Panc1 (cell line): ENCODE results near the gene CYTL1. TPM values are rescaled to one million over a fixed set of nuclear protein-coding genes. Genes with fewer than 3 reads are reported as not detected.

Source experiments
- ATAC-seq: fragments of 200-7000 bp; cut with Tn5 transposase; 2 replicates; pipeline ENCODE4 v1.9.1; 2020; ENCODE audit warnings: mild to moderate bottlenecking, moderate library complexity
- BruUV-seq: library from RNA; stranded (reverse); fragments of 400-500 nt; replicated peaks from 2 replicates; lab custom pipeline; 2021; lab: Mats Ljungman, UMichigan
- CTCF ChIA-PET: fragments of 300-600 bp; sonication (Branson Sonifier 250); formaldehyde crosslinking; loops from one replicate; lab custom pipeline; 2022; ENCODE audit warnings: antibody characterized with exemption; lab: Charles Lee
- POLR2A ChIA-PET: fragments of 300-600 bp; sonication (Branson Sonifier 250); formaldehyde crosslinking; loops from one replicate; lab custom pipeline; 2022; ENCODE audit warnings: antibody characterized with exemption; lab: Charles Lee
- DNase-seq: peaks from one replicate; pipeline ENCODE4 v3.0.0-alpha.2; 2010; ENCODE audit warnings: low read depth, low spot score
- H3K27ac ChIP-seq: 2 replicates; pipeline ENCODE4 v1.5.1; 2011; ENCODE audit warnings: mild to moderate bottlenecking, low read length, inconsistent platforms
- H3K27me3 ChIP-seq: fragments of 200-500 bp; sonication (Bioruptor generic); 2 replicates; pipeline ENCODE4 v1.6.0; 2014; ENCODE audit warnings: low read length, inconsistent platforms; ENCODE audit not compliant: control insufficient read depth, insufficient read depth
- H3K36me3 ChIP-seq: fragments of 200-500 bp; sonication (Bioruptor generic); 2 replicates; pipeline ENCODE4 v1.5.1; 2014; ENCODE audit warnings: inconsistent platforms, mild to moderate bottlenecking, low read length, moderate library complexity; ENCODE audit not compliant: control insufficient read depth, insufficient read depth
- H3K4me1 ChIP-seq: 2 replicates; pipeline ENCODE4 v1.5.1; 2011; ENCODE audit warnings: inconsistent platforms, mild to moderate bottlenecking, low read length, moderate library complexity; ENCODE audit not compliant: control insufficient read depth, insufficient read depth
- H3K4me3 ChIP-seq, 2 experiments: 2 replicates each; pipeline ENCODE4 v1.5.1; 2011 to 2012; ENCODE audit warnings: low read depth in 2 of 2, low read length in 2 of 2, mild to moderate bottlenecking in 2 of 2, inconsistent platforms in 1 of 2, moderate library complexity in 1 of 2
- H3K9me3 ChIP-seq: fragments of 200-500 bp; sonication (Bioruptor generic); 2 replicates; pipeline ENCODE4 v1.5.1; 2014; ENCODE audit warnings: low read depth, mild to moderate bottlenecking, inconsistent platforms, low read length, moderate library complexity; ENCODE audit not compliant: control insufficient read depth, insufficient read depth
- CTCF ChIP-seq: fragments of 450-650 bp; IDR thresholded peaks from 2 replicates; pipeline ENCODE4 v1.5.1; 2017; ENCODE audit warnings: mild to moderate bottlenecking
- POLR2AphosphoS5 ChIP-seq: IDR thresholded peaks from 2 replicates; pipeline ENCODE4 v1.6.1; 2012; ENCODE audit warnings: mild to moderate bottlenecking, low read depth, low read length, moderate library complexity
- SIN3A ChIP-seq: IDR thresholded peaks from 2 replicates; pipeline ENCODE4 v1.6.1; 2012; ENCODE audit warnings: low read depth, mild to moderate bottlenecking, low read length, moderate library complexity, borderline replicate concordance; ENCODE audit not compliant: insufficient read depth
- TCF7L2 ChIP-seq: IDR thresholded peaks from 2 replicates; pipeline ENCODE4 v1.6.1; 2011; ENCODE audit warnings: mild to moderate bottlenecking, low read depth, low read length, inconsistent platforms
- in situ Hi-C: cut with HindIII; loops from 2 replicates; pipeline ENCODE4 v1.10.0; 2016; ENCODE audit warnings: low sequenced_read_pairs, low pct_unique_long_range_greater_than_20kb
- intact Hi-C: fragments of 100-400 bp; cut with micrococcal nuclease; formaldehyde crosslinking; loops from one replicate; pipeline ENCODE4 v1.10.0; 2022; ENCODE audit not compliant: unreplicated experiment
- total RNA-seq: library from RNA; stranded (reverse); gene quantifications from one replicate; pipeline ENCODE4 v1.2.1, GENCODE V29; 2021; ENCODE audit not compliant: unreplicated experiment
- TF ChIP-seq, protein P1 (sequence below), 2 experiments: IDR thresholded peaks; 2 replicates each; pipeline ENCODE4 v1.6.1; 2011 to 2012; ENCODE audit warnings: low read depth in 2 of 2, control low read depth in 1 of 2, low read length in 1 of 2, mild to moderate bottlenecking in 1 of 2, moderate library complexity in 1 of 2; ENCODE audit not compliant: insufficient read depth in 1 of 2

The CYTL1 gene
- total RNA-seq, 1 experiment from 2014 or later, result not detected

DNA sequence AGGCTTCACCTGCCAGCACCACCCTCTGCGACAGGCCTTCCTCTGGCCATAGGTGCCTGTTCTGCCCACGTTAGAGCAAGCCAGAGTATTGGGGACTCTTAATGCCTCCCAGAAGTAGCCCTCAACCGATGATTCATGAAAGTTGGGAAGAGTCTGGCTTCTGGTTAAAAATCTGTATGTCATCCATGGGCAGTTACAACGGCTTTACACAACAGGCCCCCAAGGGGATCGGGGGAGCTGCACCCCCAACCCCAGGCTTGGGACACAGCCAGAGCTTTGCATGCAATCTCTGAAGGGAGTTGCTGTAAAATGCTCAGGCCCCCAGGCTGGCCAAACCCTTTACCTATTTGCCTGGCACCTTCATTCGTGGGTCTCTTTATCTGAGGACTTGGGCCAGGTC, 5.4 kb upstream of the CYTL1 start:
- in situ Hi-C loops, result no loop called here
- H3K4me3 ChIP-seq, result no peak overlapping the region
- DNase-seq, result no peak
- ChIA-PET POLR2A (no interaction called here), CTCF (no interaction called here)
- intact Hi-C loops, result no loop called here
- no peaks in the 10 kb centered on the region for H3K36me3 ChIP-seq
- TF ChIP-seq TCF7L2 (no peak), POLR2AphosphoS5 (no peak), CTCF (no peak), SIN3A (no peak)
- TF ChIP-seq, protein P1, sequence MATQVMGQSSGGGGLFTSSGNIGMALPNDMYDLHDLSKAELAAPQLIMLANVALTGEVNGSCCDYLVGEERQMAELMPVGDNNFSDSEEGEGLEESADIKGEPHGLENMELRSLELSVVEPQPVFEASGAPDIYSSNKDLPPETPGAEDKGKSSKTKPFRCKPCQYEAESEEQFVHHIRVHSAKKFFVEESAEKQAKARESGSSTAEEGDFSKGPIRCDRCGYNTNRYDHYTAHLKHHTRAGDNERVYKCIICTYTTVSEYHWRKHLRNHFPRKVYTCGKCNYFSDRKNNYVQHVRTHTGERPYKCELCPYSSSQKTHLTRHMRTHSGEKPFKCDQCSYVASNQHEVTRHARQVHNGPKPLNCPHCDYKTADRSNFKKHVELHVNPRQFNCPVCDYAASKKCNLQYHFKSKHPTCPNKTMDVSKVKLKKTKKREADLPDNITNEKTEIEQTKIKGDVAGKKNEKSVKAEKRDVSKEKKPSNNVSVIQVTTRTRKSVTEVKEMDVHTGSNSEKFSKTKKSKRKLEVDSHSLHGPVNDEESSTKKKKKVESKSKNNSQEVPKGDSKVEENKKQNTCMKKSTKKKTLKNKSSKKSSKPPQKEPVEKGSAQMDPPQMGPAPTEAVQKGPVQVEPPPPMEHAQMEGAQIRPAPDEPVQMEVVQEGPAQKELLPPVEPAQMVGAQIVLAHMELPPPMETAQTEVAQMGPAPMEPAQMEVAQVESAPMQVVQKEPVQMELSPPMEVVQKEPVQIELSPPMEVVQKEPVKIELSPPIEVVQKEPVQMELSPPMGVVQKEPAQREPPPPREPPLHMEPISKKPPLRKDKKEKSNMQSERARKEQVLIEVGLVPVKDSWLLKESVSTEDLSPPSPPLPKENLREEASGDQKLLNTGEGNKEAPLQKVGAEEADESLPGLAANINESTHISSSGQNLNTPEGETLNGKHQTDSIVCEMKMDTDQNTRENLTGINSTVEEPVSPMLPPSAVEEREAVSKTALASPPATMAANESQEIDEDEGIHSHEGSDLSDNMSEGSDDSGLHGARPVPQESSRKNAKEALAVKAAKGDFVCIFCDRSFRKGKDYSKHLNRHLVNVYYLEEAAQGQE (IDR thresholded peaks at IDR 0.05; ENCODE audit: insufficient read depth in 1 of 2, low read depth in 2 of 2, low read length in 1 of 2), result no peak
- ATAC-seq, result no peak
- no peaks in the 10 kb centered on the region for H3K27me3 ChIP-seq
- no TSS peak for BruUV-seq
- no peaks in the 10 kb centered on the region for H3K9me3 ChIP-seq
- no peaks in the 10 kb centered on the region for H3K4me1 ChIP-seq
- H3K27ac ChIP-seq, result no peak overlapping the region

- in situ Hi-C loops, result no loop called here
- no peaks in the 10 kb centered on the region for H3K36me3 ChIP-seq
- no peaks in the 10 kb centered on the region for H3K27me3 ChIP-seq
- ChIA-PET POLR2A (no interaction called here), CTCF (no interaction called here)
- no peaks in the 10 kb centered on the region for H3K9me3 ChIP-seq
- no peak for DNase-seq
- TF ChIP-seq, protein P1 (IDR thresholded peaks at IDR 0.05; ENCODE audit: insufficient read depth in 1 of 2, low read depth in 2 of 2, low read length in 1 of 2), result no peak
- intact Hi-C loops, result no loop called here
- no peak overlapping the region for H3K4me3 ChIP-seq
- no peak for ATAC-seq
- H3K4me1 ChIP-seq, result no peaks in the 10 kb centered on the region
- no peak overlapping the region for H3K27ac ChIP-seq
- BruUV-seq, result no TSS peak
Measured at GRCh38 chr4:5021546-5021945, 2.3 kb upstream of the CYTL1 start.
